Activated CD8-positive, alpha-beta T cell treated with anti-CD3 and anti-CD28 coated beads for 36 hours (primary cell): ENCODE data around the gene ANKRD44. TPM values are rescaled to one million over a fixed set of nuclear protein-coding genes. Genes with fewer than 3 reads are reported as not detected.

Source experiments
- ATAC-seq: fragments of 200-7000 bp; cut with Tn5 transposase; one replicate; pipeline ENCODE4 v1.10.0; 2021; ENCODE audit warnings: mild to moderate bottlenecking, moderate library complexity
- CTCF ChIA-PET: fragments of 350-600 bp; sonication (Branson Sonifier 250); formaldehyde crosslinking; loops from one replicate; lab custom pipeline; 2021; ENCODE audit warnings: antibody characterized with exemption; lab: Charles Lee
- POLR2A ChIA-PET: fragments of 350-600 bp; sonication (Branson Sonifier 250); formaldehyde crosslinking; loops from one replicate; lab custom pipeline; 2021; ENCODE audit warnings: antibody characterized with exemption; lab: Charles Lee
- DNase-seq: peaks from one replicate; pipeline ENCODE4 v3.0.0-alpha.2; 2020
- H3K27ac Mint-ChIP-seq: one replicate; pipeline ENCODE4 v1.8.0; 2021; ENCODE audit warnings: mild to moderate bottlenecking, mixed read lengths
- H3K27me3 Mint-ChIP-seq: one replicate; pipeline ENCODE4 v1.8.0; 2021; ENCODE audit warnings: mixed read lengths
- H3K36me3 Mint-ChIP-seq: one replicate; pipeline ENCODE4 v1.8.0; 2021; ENCODE audit warnings: low read depth, mixed read lengths
- H3K4me1 Mint-ChIP-seq: one replicate; pipeline ENCODE4 v1.8.0; 2021; ENCODE audit warnings: low read depth, mixed read lengths
- H3K4me3 Mint-ChIP-seq: one replicate; pipeline ENCODE4 v1.8.0; 2021; ENCODE audit warnings: mild to moderate bottlenecking, moderate library complexity, mixed read lengths
- H3K9me3 Mint-ChIP-seq: one replicate; pipeline ENCODE4 v1.8.0; 2021; ENCODE audit warnings: mixed read lengths
- intact Hi-C: fragments of 100-400 bp; cut with micrococcal nuclease; formaldehyde crosslinking; loops from one replicate; pipeline ENCODE4 v1.10.0; 2022
- total RNA-seq, 2 experiments: library from RNA; stranded (reverse); gene quantifications; one replicate each; pipeline ENCODE4 v1.2.3, GENCODE V29; 2021
- TF ChIP-seq, protein P1 (sequence below): fragments of 200-600 bp; IDR thresholded peaks from one replicate; pipeline ENCODE4 v1.8.0; 2022; ENCODE audit warnings: antibody characterized with exemption, mild to moderate bottlenecking

The ANKRD44 gene
- total RNA-seq, 2 experiments from 2014 or later: 131 to 132 TPM

DNA sequence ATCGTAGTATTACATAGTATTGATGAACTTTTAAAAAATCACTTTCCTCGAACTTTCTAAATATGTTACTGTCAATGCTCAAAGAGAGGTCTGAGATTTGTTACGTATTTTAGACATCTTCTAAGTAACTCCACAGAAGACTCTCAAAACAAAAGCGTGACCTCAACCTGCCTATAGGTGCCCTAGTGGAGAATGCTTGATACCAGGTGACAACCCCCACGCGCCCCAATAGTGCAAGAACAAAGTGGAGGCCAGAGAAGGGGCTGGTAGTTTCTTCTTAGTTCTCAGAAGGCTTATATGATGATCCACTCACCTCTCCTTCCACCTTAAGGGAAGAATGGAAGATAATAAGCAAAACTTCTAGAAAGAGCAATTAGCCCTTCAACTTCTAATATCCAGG is 102.6 kb downstream of the ANKRD44 start:
- no peaks in the 10 kb centered on the region for H3K9me3 Mint-ChIP-seq
- peaks cover 48% of the 10 kb centered on the region for H3K36me3 Mint-ChIP-seq
- H3K27ac Mint-ChIP-seq: peak overlapping the region; percentile 97
- intact Hi-C loops: loop anchor here (5.0 kb wide), 1 partner anchor 49 kb away; no protein-coding TSS in a partner anchor
- ChIA-PET CTCF (interaction anchor here (1.1 to 4.8 kb wide), 12 partner anchors 9 to 151 kb away, joined by 3 to 29 read pairs (median 5); no protein-coding TSS in a partner anchor), POLR2A (interaction anchor here (1.0 to 5.2 kb wide), 7 partner anchors 9 to 101 kb away, joined by 3 to 36 read pairs (median 10); partner anchors contain the start of gene ANKRD44)
- DNase-seq: peak; percentile 69
- no peak for ATAC-seq
- H3K27me3 Mint-ChIP-seq: no peaks in the 10 kb centered on the region
- TF ChIP-seq, protein P1, sequence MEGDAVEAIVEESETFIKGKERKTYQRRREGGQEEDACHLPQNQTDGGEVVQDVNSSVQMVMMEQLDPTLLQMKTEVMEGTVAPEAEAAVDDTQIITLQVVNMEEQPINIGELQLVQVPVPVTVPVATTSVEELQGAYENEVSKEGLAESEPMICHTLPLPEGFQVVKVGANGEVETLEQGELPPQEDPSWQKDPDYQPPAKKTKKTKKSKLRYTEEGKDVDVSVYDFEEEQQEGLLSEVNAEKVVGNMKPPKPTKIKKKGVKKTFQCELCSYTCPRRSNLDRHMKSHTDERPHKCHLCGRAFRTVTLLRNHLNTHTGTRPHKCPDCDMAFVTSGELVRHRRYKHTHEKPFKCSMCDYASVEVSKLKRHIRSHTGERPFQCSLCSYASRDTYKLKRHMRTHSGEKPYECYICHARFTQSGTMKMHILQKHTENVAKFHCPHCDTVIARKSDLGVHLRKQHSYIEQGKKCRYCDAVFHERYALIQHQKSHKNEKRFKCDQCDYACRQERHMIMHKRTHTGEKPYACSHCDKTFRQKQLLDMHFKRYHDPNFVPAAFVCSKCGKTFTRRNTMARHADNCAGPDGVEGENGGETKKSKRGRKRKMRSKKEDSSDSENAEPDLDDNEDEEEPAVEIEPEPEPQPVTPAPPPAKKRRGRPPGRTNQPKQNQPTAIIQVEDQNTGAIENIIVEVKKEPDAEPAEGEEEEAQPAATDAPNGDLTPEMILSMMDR: no peak
- H3K4me1 Mint-ChIP-seq: peaks cover 93% of the 10 kb centered on the region
- H3K4me3 Mint-ChIP-seq: peak overlapping the region; percentile 65

DNA sequence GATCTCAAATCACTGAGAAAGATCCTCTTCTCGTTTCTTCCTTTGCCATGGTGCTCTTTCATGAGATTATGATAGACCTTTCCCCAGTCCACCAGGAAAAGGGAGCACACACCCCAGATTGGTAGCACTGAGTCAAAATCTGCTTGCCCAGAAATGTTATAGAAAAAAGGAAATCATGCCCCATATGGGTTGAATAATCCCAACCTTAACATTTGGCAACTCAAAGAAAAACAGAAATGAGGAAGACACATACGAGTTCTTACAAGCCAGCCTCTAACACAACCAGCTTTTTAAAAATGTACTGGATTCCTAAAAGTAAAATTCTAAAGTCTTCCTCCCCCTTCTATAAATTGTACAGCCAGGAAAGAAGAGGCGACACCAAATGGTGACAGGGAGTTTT is 103.0 kb downstream of the ANKRD44 start:
- no peak for ATAC-seq

DNA sequence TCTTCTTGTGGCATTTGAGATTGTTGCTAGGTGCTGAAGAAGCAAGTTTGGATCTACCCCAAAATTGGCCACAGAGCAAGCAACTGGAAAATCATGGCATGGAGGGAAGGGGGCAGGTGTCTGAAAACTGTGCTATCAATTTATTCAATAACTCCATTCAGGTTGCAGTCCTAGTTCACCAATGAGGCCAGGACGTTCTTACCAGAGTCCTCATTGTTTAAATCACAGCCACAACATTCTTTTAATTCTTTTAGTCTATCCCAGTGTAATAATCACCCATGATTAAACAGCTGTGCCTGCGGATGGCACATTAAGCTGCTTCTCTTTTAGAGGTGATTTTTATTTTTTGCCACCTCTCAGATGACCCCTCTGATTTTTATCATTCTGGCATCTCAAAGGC is 103.5 kb downstream of the ANKRD44 start:
- TF ChIP-seq, protein P1: no peak
- peaks cover 92% of the 10 kb centered on the region for H3K4me1 Mint-ChIP-seq
- ATAC-seq (no peak), DNase-seq (no peak)
- H3K36me3 Mint-ChIP-seq: peaks cover 56% of the 10 kb centered on the region
- peak overlapping the region; percentile 65 for H3K4me3 Mint-ChIP-seq
- ChIA-PET CTCF (interaction anchor here (0.9 to 4.8 kb wide), 11 partner anchors 8 to 103 kb away, joined by 3 to 29 read pairs (median 4); no protein-coding TSS in a partner anchor), POLR2A (interaction anchor here (0.6 to 5.2 kb wide), 7 partner anchors 8 to 102 kb away, joined by 3 to 26 read pairs (median 5); partner anchors contain the start of gene ANKRD44)
- H3K27ac Mint-ChIP-seq: peak overlapping the region; percentile 97
- intact Hi-C loops: loop anchor here (5.0 kb wide), 1 partner anchor 50 kb away; no protein-coding TSS in a partner anchor
- no peaks in the 10 kb centered on the region for H3K27me3 Mint-ChIP-seq
- H3K9me3 Mint-ChIP-seq: peaks cover 2% of the 10 kb centered on the region

More for the DNA sequence above, 103.0 kb downstream of the ANKRD44 start:
- Mint-ChIP-seq H3K4me1 (peaks cover 93% of the 10 kb centered on the region), H3K27me3 (no peaks in the 10 kb centered on the region), H3K9me3 (no peaks in the 10 kb centered on the region), H3K27ac (peak overlapping the region; percentile 97), H3K36me3 (peaks cover 52% of the 10 kb centered on the region), H3K4me3 (peak overlapping the region; percentile 65)
- no peak for DNase-seq
- ChIA-PET CTCF (interaction anchor here (1.0 to 4.8 kb wide), 10 partner anchors 9 to 102 kb away, joined by 3 to 29 read pairs (median 4); no protein-coding TSS in a partner anchor), POLR2A (interaction anchor here (0.6 to 5.2 kb wide), 8 partner anchors 9 to 101 kb away, joined by 3 to 26 read pairs (median 5); partner anchors contain the start of gene ANKRD44)
- intact Hi-C loops: loop anchor here (5.0 kb wide), 1 partner anchor 50 kb away; no protein-coding TSS in a partner anchor
- TF ChIP-seq, protein P1: no peak

DNA sequence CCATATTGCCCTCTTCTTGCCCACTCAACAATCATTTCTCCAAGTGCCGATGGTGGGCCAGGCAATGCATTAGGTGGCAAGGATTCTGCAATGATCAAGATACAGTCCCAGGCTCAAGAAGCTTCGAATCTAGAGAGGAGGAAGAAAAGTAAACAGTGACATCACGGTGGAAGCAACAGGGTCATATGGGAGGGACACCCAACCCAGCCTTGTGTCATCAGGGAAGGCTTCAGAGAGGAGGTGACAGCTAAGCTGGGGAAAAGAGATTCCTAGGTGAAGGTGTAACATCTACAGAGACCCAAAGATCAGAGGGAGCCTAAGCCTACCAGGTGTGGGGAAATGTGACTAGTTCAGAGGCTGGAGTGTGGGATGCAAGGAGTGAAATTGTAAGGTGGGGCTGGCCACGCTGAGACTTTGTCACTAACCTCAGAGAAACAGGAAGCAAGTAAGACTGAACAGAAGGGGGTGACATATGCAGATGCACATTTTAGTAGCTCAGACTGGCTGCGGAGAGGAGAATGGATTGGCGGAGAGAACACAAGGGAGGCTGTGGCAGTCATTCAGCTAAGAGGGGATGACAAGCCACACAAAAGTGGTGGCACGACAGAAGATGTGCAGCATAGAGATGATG is 104.9 kb downstream of the ANKRD44 start:
- CTCF ChIA-PET: interaction anchor here (0.6 to 4.8 kb wide), 8 partner anchors 7 to 103 kb away, joined by 3 to 29 read pairs (median 5); no protein-coding TSS in a partner anchor
- intact Hi-C loops: loop anchor here (5.0 kb wide), 1 partner anchor 52 kb away; no protein-coding TSS in a partner anchor
- Mint-ChIP-seq H3K4me1 (peaks cover 91% of the 10 kb centered on the region), H3K27ac (peak overlapping the region; percentile 97), H3K9me3 (peaks cover 3% of the 10 kb centered on the region), H3K27me3 (no peaks in the 10 kb centered on the region), H3K4me3 (peak overlapping the region; percentile 65), H3K36me3 (peaks cover 55% of the 10 kb centered on the region)
- DNase-seq: peak; percentile 83
- POLR2A ChIA-PET: interaction anchor here (0.8 to 5.2 kb wide), 8 partner anchors 12 to 103 kb away, joined by 3 to 26 read pairs (median 4); partner anchors contain the start of gene ANKRD44
- TF ChIP-seq, protein P1: no peak
- peak; percentile 83 for ATAC-seq
